Tibial nerve (tissue), 4 donors: ENCODE results near the gene UBXN2A.

Experiments used
- EP300 ChIP-seq, 2 donors: sonication (generic); formaldehyde crosslinking; IDR thresholded peaks; one replicate each; pipeline ENCODE4 v1.6.1; 2017; ENCODE audit warnings: antibody characterized with exemption in 2 of 2, mild to moderate bottlenecking in 1 of 2
- POLR2A ChIP-seq, 2 donors: fragments of 450-650 bp; IDR thresholded peaks; one replicate each; pipeline ENCODE4 v1.6.1; 2017; ENCODE audit warnings: antibody characterized with exemption in 2 of 2, mild to moderate bottlenecking in 2 of 2, moderate library complexity in 2 of 2
- TF ChIP-seq, protein P1 (sequence below), 5 experiments: fragments of 200-600 bp in 3 of 5; fragments of 450-650 bp in 2 of 5; sonication (generic) in 3 of 5; IDR thresholded peaks; one replicate each; pipeline ENCODE4 v1.5.1; 2016 to 2019; ENCODE audit warnings: antibody characterized with exemption in 5 of 5, mild to moderate bottlenecking in 3 of 5, moderate library complexity in 2 of 5

DNA sequence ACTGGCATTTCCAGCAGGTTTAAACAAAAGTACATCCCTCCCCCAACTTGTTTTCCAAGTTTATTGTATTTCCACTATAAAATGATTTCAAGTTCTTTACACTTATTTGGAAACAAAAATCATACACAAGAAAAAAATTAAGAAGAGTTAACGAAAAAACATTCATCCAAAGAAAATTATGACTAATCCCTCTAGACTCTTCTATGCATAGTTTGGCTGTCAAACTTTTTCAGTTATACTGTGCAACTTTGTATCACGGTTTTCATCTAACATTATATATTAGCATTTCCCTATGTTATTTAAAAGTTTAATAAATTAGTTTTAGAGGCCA, 106.3 kb downstream of the UBXN2A start:
- TF ChIP-seq, protein P1, sequence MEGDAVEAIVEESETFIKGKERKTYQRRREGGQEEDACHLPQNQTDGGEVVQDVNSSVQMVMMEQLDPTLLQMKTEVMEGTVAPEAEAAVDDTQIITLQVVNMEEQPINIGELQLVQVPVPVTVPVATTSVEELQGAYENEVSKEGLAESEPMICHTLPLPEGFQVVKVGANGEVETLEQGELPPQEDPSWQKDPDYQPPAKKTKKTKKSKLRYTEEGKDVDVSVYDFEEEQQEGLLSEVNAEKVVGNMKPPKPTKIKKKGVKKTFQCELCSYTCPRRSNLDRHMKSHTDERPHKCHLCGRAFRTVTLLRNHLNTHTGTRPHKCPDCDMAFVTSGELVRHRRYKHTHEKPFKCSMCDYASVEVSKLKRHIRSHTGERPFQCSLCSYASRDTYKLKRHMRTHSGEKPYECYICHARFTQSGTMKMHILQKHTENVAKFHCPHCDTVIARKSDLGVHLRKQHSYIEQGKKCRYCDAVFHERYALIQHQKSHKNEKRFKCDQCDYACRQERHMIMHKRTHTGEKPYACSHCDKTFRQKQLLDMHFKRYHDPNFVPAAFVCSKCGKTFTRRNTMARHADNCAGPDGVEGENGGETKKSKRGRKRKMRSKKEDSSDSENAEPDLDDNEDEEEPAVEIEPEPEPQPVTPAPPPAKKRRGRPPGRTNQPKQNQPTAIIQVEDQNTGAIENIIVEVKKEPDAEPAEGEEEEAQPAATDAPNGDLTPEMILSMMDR (IDR thresholded peaks at IDR 0.05): no peak
- TF ChIP-seq POLR2A (IDR thresholded peaks at IDR 0.05) (no peak), EP300 (IDR thresholded peaks at IDR 0.05) (no peak)
